ENCODE results near the gene FYCO1. TPM values are rescaled to one million over a fixed set of nuclear protein-coding genes. Genes with fewer than 3 reads are reported as not detected.

The FYCO1 gene
- total and polyA plus RNA-seq, 2 of the 13 experiments (the other 11 are each of a cell fraction or from before 2014, with no cell fraction given): 2.7 to 4.2 TPM

- peak; percentile 86 for TF ChIP-seq ZHX2 (IDR thresholded peaks at IDR 0.05; ENCODE audit: low read depth)
- TF ChIP-seq ZHX2 (CRISPR knock-in tag; IDR thresholded peaks at IDR 0.05; ENCODE audit: borderline replicate concordance): no peak
- no peak for TF ChIP-seq ZIK1 (CRISPR knock-in tag; IDR thresholded peaks at IDR 0.05; ENCODE audit: borderline replicate concordance, low read depth)
- TF ChIP-seq POGZ (CRISPR knock-in tag; IDR thresholded peaks at IDR 0.05): peak; percentile 67
- TF ChIP-seq AFF4 (CRISPR knock-in tag; IDR thresholded peaks at IDR 0.05): no peak
- TF ChIP-seq DPF2 (CRISPR knock-in tag; IDR thresholded peaks at IDR 0.05; ENCODE audit: borderline replicate concordance, low read depth): no peak
- TF ChIP-seq NFKB2 (CRISPR knock-in tag; IDR thresholded peaks at IDR 0.05; ENCODE audit: borderline replicate concordance): peak; percentile 68; the same call in 1 of the 2 replicates
- no peak for TF ChIP-seq AHDC1 (CRISPR knock-in tag; IDR thresholded peaks at IDR 0.05; ENCODE audit: borderline replicate concordance)
- no peak; the same call in 1 of the 2 replicates for TF ChIP-seq ETV5 (CRISPR knock-in tag; IDR thresholded peaks at IDR 0.05; ENCODE audit: borderline replicate concordance)
- peak; percentile 77 for TF ChIP-seq RNF2 (conservative IDR thresholded peaks at IDR 0.05; ENCODE audit: low read depth)
- TF ChIP-seq HNRNPK (IDR thresholded peaks at IDR 0.05; ENCODE audit: low read depth, low read length, poor library complexity, severe bottlenecking): no peak
- peak; percentile 74; the same call in 1 of the 2 replicates for TF ChIP-seq ISX (CRISPR knock-in tag; conservative IDR thresholded peaks at IDR 0.05)
Measured at GRCh38 chr3:45995236-45996192, at the start of gene FYCO1 (continued).

Data from HepG2 (cell line).